Cerebellar nuclear complex (tissue), 1 donor: ENCODE results near the gene PRR23A.
"Not testable (repeated sequence)": the region's sequence is repeated elsewhere in the genome, so short reads cannot be mapped to it uniquely, and the experiment has no call there.

ENCODE experiments used
- DNase-seq, 2 experiments: peaks; one replicate each; lab custom pipeline; 2025; lab: John Stamatoyannopoulos, UW

The PRR23A gene

GRCh38 chr3:139006051-139006716 is at the start of gene PRR23A:
Gene PRR23A, minus strand, starts transcription at chr3:139006268. Its CDS starts 0 bp downstream, at chr3:139006268.
- DNase-seq: no peak

GRCh38 chr3:139052802-139053600 is 46.9 kb upstream of the PRR23A start:
- DNase-seq: no peak

DNA sequence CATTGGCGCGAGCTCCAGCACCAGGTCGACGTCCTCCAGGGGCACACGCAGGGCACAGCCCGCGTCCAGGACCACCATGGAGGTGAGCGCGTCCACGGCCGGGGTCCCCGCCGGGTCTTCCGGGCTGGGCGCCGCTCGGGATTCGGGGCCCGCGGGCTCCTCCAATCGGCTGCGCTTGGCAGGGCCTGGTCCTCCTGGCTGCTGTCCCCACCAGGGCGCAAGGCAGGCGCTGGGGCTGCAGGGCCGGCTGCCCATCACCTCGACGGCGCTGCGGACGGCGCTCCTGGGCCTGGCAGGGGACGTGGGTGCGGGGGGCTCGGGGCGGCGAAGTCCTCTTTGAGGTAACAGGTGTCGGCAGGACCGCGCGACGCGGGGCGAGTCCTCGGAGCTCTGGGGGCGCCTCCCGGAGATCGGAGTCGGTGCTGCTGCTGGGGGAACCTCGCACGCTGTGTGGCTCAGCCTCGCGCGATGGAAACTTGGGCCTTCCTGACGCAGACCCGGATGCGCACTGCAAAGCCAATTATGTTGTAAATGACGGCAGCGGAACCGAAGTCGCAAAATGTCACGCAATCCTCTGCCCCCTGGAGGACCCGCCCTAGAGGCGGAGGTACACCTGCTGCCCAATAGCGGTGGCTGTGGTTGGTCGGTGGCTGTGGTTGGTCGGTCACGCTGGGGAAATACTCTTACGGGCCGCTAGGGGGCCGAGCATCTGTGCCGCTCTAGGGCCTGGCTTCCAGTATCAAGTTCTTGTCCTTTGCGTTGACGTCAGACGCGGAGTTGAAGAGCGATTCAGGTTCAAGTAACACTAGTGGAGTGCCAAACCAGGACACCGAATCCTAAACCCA is 38.5 kb upstream of the PRR23A start, which contains the start of gene PRR23C:
Gene PRR23C, minus strand, starts transcription at position 527 of the 845 bp plus-strand sequence. Its CDS starts 272 bp downstream, at position 255.
- no peak for DNase-seq

DNA sequence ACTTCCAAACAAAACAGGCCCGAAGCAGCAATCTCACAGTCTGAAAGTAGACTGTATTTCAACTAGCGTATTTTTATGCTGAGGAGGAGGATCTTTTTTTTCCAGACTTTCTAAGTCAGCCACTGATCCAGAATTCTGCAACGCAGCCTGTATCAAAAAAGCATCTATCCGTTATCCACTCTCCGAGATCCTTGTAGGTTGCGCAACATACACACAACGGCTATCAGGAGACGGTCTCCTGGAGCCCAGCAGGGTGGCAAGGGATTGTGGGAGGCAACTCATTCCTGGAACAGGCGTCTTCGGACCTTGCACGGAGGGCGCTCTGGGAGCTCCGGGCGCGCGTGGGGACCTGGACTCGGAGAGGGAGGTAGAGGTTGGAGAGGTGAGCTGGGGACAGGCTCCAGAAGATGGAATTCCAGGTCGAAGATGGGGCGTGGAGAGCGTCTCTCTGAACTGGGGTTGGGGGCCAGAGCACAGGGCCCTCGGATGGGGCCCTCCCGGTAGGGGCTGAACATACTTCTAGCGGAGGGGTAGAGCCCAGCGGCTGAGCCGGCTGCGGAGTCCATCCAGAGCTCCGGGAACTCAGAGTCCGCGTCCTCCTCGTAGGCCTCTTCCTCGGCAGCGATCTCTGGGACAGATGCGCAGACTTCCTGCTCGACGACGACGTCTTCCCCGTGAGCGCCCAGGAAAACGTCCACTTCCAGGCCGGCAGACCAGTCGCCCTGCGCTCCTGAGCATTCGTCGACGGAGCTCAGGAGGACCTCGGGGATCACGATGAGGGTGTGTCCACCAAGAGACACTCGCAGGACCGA is 37.7 kb upstream of the PRR23A start:
- DNase-seq: no peak

- no peak for DNase-seq
Measured at GRCh38 chr3:139037478-139037877, 31.4 kb upstream of the PRR23A start.

DNA sequence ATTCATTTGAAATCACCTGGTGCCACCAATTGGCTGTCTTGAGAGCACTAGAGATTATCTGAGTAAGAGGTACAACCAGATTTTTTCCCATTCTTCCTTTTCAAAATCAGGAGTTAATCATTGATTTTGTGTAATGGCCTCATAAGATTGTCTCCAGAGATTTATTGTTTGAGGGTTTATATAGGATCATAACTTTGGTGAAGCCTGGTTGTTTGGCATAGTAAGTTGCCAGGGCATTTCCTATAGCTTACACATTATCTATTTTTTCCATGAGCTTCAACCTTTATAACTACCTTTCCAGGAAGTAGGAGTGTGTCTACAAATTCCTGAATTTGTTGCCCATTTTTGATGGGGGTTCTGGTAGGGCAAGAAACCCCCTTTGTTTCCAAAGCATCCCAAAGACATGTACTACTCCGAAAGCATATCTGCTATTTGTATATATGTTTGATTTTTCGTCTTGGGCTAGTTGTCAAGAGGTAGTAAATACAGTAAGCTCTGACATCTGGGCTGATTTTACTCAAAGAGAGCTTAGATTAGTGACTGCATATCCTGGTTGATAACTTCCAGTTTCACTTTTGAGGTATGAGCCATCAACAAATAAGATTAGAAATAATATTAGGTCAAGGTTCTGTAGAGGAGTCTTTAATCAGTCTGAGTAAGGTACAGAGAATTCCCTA is 26.4 kb upstream of the PRR23A start:
- DNase-seq: no peak

- not testable (repeated sequence) for DNase-seq
Measured at GRCh38 chr3:139030576-139030975, 24.5 kb upstream of the PRR23A start.

- DNase-seq: no peak
Measured at GRCh38 chr3:139024968-139025367, 18.9 kb upstream of the PRR23A start.

- DNase-seq: no peak
Measured at GRCh38 chr3:139020868-139021234, 14.8 kb upstream of the PRR23A start, which contains the start of gene PRR23B. Gene PRR23B, minus strand, starts transcription at chr3:139020926. Its CDS starts 265 bp downstream, at chr3:139020661.

- no peak for DNase-seq
Measured at GRCh38 chr3:139020036-139020867, 14.2 kb upstream of the PRR23A start.

GRCh38 chr3:139016430-139017048 is 10.5 kb upstream of the PRR23A start:
- DNase-seq: no peak

- no peak for DNase-seq
Measured at GRCh38 chr3:139005356-139005993, 593 bp downstream of the PRR23A start.

DNA sequence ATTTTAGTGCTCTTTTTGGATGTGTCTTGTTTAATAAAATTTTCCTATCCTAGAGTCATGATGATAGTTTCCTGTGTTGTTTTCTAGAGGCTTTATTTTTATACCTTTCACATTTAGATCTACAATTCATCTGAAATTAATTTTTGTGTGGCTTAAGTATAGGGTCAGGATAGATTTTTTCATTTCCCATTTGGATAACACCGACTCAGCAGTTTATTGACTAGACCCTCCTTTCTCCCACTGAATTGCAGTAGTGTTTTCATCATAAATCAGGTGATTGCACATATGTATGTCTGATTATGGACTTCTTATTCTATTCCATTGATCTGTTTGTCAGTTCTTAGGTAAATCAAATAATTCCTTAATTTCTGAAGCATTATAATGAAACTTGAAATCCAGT is 10.4 kb downstream of the PRR23A start:
- DNase-seq: no peak

- no peak for DNase-seq
Measured at GRCh38 chr3:138987181-138987580, 18.9 kb downstream of the PRR23A start.

- DNase-seq: no peak
Measured at GRCh38 chr3:138985932-138986331, 20.1 kb downstream of the PRR23A start.

- no peak for DNase-seq
Measured at GRCh38 chr3:138984816-138985215, 21.3 kb downstream of the PRR23A start.

GRCh38 chr3:138976047-138976446 is 30.0 kb downstream of the PRR23A start:
- no peak for DNase-seq

GRCh38 chr3:138975351-138975750 is 30.7 kb downstream of the PRR23A start:
- DNase-seq: no peak

- DNase-seq: no peak
Measured at GRCh38 chr3:138974462-138974861, 31.6 kb downstream of the PRR23A start.
